B cell (primary cell): ENCODE measurements around the gene UNC119B. TPM values are rescaled to one million over a fixed set of nuclear protein-coding genes. Genes with fewer than 3 reads are reported as not detected.

ENCODE experiments used
- ATAC-seq: fragments of 200-7000 bp; cut with Tn5 transposase; one replicate; pipeline ENCODE4 v1.10.0; 2021; ENCODE audit warnings: low read depth, mild to moderate bottlenecking, moderate number of reproducible peaks, moderate library complexity
- CTCF ChIA-PET: fragments of 350-600 bp; sonication (Branson Sonifier 250); formaldehyde crosslinking; loops from one replicate; lab custom pipeline; 2021; ENCODE audit warnings: antibody characterized with exemption, inconsistent platforms; lab: Charles Lee
- POLR2A ChIA-PET: fragments of 350-600 bp; sonication (Branson Sonifier 250); formaldehyde crosslinking; loops from one replicate; lab custom pipeline; 2021; ENCODE audit warnings: antibody characterized with exemption; lab: Charles Lee
- DNase-seq: peaks from one replicate; pipeline ENCODE4 v3.0.0; 2013
- H2AFZ ChIP-seq: 2 replicates; pipeline ENCODE4 v1.6.1; 2012; ENCODE audit warnings: mild to moderate bottlenecking, low read depth, low read length; ENCODE audit not compliant: insufficient read depth, poor library complexity, severe bottlenecking
- H3K27ac ChIP-seq, 2 donors: 1 replicate in 1 of 2; 2 replicates in 1 of 2; pipeline ENCODE4 v1.5.1; 2012 to 2013; ENCODE audit warnings: low read length in 2 of 2, mild to moderate bottlenecking in 2 of 2, moderate library complexity in 1 of 2
- H3K27me3 ChIP-seq, 4 experiments: fragments of 200-600 bp in 1 of 4; sonication (generic) in 1 of 4; replicated peaks in 1 of 4; 1 replicate in 2 of 4; 2 replicates in 2 of 4; pipeline versions ENCODE4 v1.6.1 to v1.7.0; 2013 to 2016; ENCODE audit warnings: low read length in 3 of 4, mild to moderate bottlenecking in 2 of 4, mixed read lengths in 1 of 4, moderate library complexity in 1 of 4; ENCODE audit not compliant: insufficient read depth in 4 of 4, control insufficient read depth in 3 of 4; ENCODE audit errors: control extremely low read depth in 1 of 4
- H3K36me3 ChIP-seq, 2 experiments: replicated peaks in 1 of 2; 1 replicate in 1 of 2; 2 replicates in 1 of 2; pipeline versions ENCODE4 v1.6.1 to v1.7.1; 2013; ENCODE audit warnings: low read length in 1 of 2; ENCODE audit not compliant: insufficient read depth in 2 of 2, control insufficient read depth in 1 of 2; ENCODE audit errors: control extremely low read depth in 1 of 2, extremely low read depth in 1 of 2
- H3K4me1 ChIP-seq, 2 donors: fragments of 200-600 bp in 1 of 2; sonication (generic) in 1 of 2; 1 replicate in 1 of 2; 2 replicates in 1 of 2; pipeline versions ENCODE4 v1.5.1 to v1.6.1; 2013 to 2017; ENCODE audit warnings: low read length in 2 of 2; ENCODE audit not compliant: control insufficient read depth in 2 of 2, insufficient read depth in 2 of 2
- H3K4me2 ChIP-seq: replicated peaks from 2 replicates; pipeline ENCODE3; 2012; ENCODE audit warnings: mild to moderate bottlenecking, low read depth, low read length; ENCODE audit not compliant: poor library complexity, severe bottlenecking
- H3K4me3 ChIP-seq, 5 experiments: fragments of 200-600 bp in 1 of 5; sonication (generic) in 1 of 5; 1 replicate in 3 of 5; 2 replicates in 2 of 5; pipeline versions ENCODE4 v1.5.1 to v1.7.0; 2011 to 2016; ENCODE audit warnings: low read length in 4 of 5, mild to moderate bottlenecking in 4 of 5, low read depth in 2 of 5, control low read depth in 1 of 5, moderate library complexity in 1 of 5; ENCODE audit not compliant: insufficient read depth in 1 of 5; ENCODE audit errors: control extremely low read depth in 1 of 5, extremely low read depth in 1 of 5
- H3K79me2 ChIP-seq: fragments of 200-600 bp; sonication (generic); one replicate; pipeline ENCODE4 v1.6.0; 2016; ENCODE audit warnings: low read length; ENCODE audit not compliant: control insufficient read depth, insufficient read depth
- H3K9ac ChIP-seq: fragments of 200-600 bp; sonication (generic); 2 replicates; pipeline ENCODE4 v1.6.1; 2017; ENCODE audit warnings: mild to moderate bottlenecking, low read length, moderate library complexity
- H3K9me3 ChIP-seq, 3 donors: one replicate each; pipeline versions ENCODE4 v1.6.1 to v1.7.1; 2013; ENCODE audit warnings: low read length in 2 of 3; ENCODE audit not compliant: control insufficient read depth in 2 of 3, insufficient read depth in 1 of 3; ENCODE audit errors: control extremely low read depth in 1 of 3
- H4K20me1 ChIP-seq: 2 replicates; pipeline ENCODE4 v1.6.0; 2012; ENCODE audit warnings: mild to moderate bottlenecking, low read length; ENCODE audit not compliant: insufficient read depth, control insufficient read depth, poor library complexity, severe bottlenecking
- H3K27ac Mint-ChIP-seq: one replicate; pipeline ENCODE4 v1.8.0; 2021; ENCODE audit warnings: mixed read lengths
- H3K27me3 Mint-ChIP-seq: one replicate; pipeline ENCODE4 v1.8.0; 2021; ENCODE audit warnings: mixed read lengths
- H3K4me1 Mint-ChIP-seq: one replicate; pipeline ENCODE4 v1.8.0; 2021; ENCODE audit warnings: mixed read lengths
- H3K4me3 Mint-ChIP-seq: one replicate; pipeline ENCODE4 v1.8.0; 2021; ENCODE audit warnings: mixed read lengths
- H3K9me3 Mint-ChIP-seq: one replicate; pipeline ENCODE4 v1.8.0; 2022; ENCODE audit warnings: mixed read lengths; ENCODE audit not compliant: insufficient read depth
- EZH2 ChIP-seq: IDR thresholded peaks from 2 replicates; pipeline ENCODE4 v1.6.1; 2012; ENCODE audit warnings: borderline replicate concordance, low read depth, mild to moderate bottlenecking, moderate library complexity, low read length; ENCODE audit not compliant: insufficient read depth, poor library complexity, severe bottlenecking
- WGBS: methylation state at CpG from one replicate; pipeline ENCODE4 v1.1.5; 2013; ENCODE audit warnings: missing lambda C conversion rate; ENCODE audit not compliant: insufficient coverage; 5-methylcytosine and 5-hydroxymethylcytosine counted together
- intact Hi-C: fragments of 100-400 bp; cut with micrococcal nuclease; formaldehyde crosslinking; loops from one replicate; pipeline ENCODE4 v1.10.0; 2022
- polyA plus RNA-seq: library from polyadenylated mRNA; depleted of rRNA; stranded (reverse); fragments of >200 nt; gene quantifications from 2 replicates; pipeline ENCODE4 v1.2.3, GENCODE V29; 2012
- total RNA-seq, 2 donors: library from RNA; stranded (reverse); fragments of 120-200 nt in 1 of 2; gene quantifications; 1 replicate in 1 of 2; 2 replicates in 1 of 2; pipeline versions ENCODE4 v1.2.3 to v1.2.4, GENCODE V29; 2013 to 2022
- TF ChIP-seq, protein P1 (sequence below): fragments of 200-600 bp; IDR thresholded peaks from one replicate; pipeline ENCODE4 v1.8.0; 2022; ENCODE audit warnings: antibody characterized with exemption, mild to moderate bottlenecking

The UNC119B gene
- total and polyA plus RNA-seq, 2 donors (not counting 1 experiment from before 2014, with no cell fraction given), result 7.2 to 22.7 TPM

DNA sequence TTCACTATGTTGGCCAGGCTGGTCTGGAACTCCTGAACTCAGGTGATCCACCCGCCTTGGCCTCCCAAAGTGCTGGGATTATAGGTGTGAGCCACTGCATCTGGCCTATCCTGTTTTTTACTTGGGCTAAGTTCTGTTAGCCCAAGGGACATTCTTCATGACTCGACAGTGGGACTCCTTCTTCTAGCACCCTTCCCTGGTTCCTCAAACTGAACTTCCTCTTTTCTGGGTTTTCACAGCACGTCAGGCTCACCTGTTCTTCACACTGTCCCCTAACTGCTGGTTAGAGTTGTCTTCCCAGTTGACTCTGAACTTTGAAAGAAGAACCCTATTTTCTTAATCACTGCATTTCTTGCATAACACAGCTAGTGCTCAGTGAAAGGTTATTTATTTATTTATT is 47.4 kb upstream of the UNC119B start:
- Histone ChIP-seq H3K27ac (no peak overlapping the region), H3K9ac (no peak overlapping the region), H3K79me2 (no peaks in the 10 kb centered on the region), H3K4me2 (peak overlapping the region; percentile 50), H3K9me3 (peaks cover 0 to 2% (median 0%) of the 10 kb centered on the region in 3 donors), H3K36me3 (no peaks in the 10 kb centered on the region), H4K20me1 (no peaks in the 10 kb centered on the region), H3K4me3 (no peak overlapping the region), H2AFZ (no peak overlapping the region), H3K27me3 (peaks cover 0 to 14% (median 0%) of the 10 kb centered on the region in 4 experiments), H3K4me1 (peaks cover 30 to 38% of the 10 kb centered on the region in 2 donors)
- ATAC-seq, result peak; percentile 95
- peak; percentile 85 for DNase-seq
- intact Hi-C loops, result no loop called here
- WGBS, result 15% methylated on average over 2 of the region's 3 CpGs
- Mint-ChIP-seq H3K4me3 (peak overlapping the region; percentile 6), H3K9me3 (no peaks in the 10 kb centered on the region), H3K27me3 (peaks cover 6% of the 10 kb centered on the region), H3K4me1 (peaks cover 20% of the 10 kb centered on the region), H3K27ac (peak overlapping the region; percentile 61)
- TF ChIP-seq EZH2, result no peak
- TF ChIP-seq, protein P1, sequence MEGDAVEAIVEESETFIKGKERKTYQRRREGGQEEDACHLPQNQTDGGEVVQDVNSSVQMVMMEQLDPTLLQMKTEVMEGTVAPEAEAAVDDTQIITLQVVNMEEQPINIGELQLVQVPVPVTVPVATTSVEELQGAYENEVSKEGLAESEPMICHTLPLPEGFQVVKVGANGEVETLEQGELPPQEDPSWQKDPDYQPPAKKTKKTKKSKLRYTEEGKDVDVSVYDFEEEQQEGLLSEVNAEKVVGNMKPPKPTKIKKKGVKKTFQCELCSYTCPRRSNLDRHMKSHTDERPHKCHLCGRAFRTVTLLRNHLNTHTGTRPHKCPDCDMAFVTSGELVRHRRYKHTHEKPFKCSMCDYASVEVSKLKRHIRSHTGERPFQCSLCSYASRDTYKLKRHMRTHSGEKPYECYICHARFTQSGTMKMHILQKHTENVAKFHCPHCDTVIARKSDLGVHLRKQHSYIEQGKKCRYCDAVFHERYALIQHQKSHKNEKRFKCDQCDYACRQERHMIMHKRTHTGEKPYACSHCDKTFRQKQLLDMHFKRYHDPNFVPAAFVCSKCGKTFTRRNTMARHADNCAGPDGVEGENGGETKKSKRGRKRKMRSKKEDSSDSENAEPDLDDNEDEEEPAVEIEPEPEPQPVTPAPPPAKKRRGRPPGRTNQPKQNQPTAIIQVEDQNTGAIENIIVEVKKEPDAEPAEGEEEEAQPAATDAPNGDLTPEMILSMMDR, result no peak
- CTCF ChIA-PET, result interaction anchor here (3.4 kb wide), 1 partner anchor 14 kb away, joined by 35 read pairs; no protein-coding TSS in a partner anchor
- POLR2A ChIA-PET, result interaction anchor here (0.6 kb wide), 1 partner anchor 361 kb away, joined by 3 read pairs; the partner anchor contains the start of gene SIRT4

DNA sequence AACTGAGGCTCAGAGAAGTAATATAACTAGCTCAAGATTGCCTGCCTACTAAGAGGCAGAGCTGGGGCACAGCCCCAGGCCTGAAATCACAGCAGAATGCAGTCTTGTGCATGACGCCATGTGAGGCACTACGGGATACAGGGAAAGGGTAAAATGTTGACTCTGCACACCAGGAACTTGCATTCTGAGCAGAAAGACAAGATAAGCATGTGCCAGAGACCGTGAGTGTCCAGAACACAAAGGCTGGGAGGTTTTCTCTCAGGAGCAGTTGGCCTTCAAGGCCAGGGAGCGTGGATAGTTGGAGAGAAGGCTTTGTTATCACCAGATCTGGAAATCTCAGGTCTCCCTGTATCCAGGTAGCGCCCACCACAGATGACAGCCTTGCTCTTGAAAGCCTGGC is 46.5 kb upstream of the UNC119B start:
- no peak overlapping the region for H2AFZ ChIP-seq
- peaks cover 6% of the 10 kb centered on the region for H3K27me3 Mint-ChIP-seq
- no peak overlapping the region for H3K4me3 Mint-ChIP-seq
- peaks cover 35 to 47% of the 10 kb centered on the region in 2 donors for H3K4me1 ChIP-seq
- ATAC-seq, result no peak
- peaks cover 29% of the 10 kb centered on the region for H3K4me1 Mint-ChIP-seq
- H3K9me3 ChIP-seq, result peaks cover 0 to 2% (median 0%) of the 10 kb centered on the region in 3 donors
- TF ChIP-seq, protein P1, result no peak
- TF ChIP-seq EZH2, result no peak
- H3K27me3 ChIP-seq, result peaks cover 0 to 11% (median 0%) of the 10 kb centered on the region in 4 experiments
- ChIA-PET POLR2A (no interaction called here), CTCF (interaction anchor here (3.4 kb wide), 1 partner anchor 15 kb away, joined by 35 read pairs; no protein-coding TSS in a partner anchor)
- WGBS, result 88% methylated on average over 5 of the region's 5 CpGs
- intact Hi-C loops, result no loop called here
- no peak for DNase-seq
- H3K27ac ChIP-seq, result no peak overlapping the region
- no peaks in the 10 kb centered on the region for H3K36me3 ChIP-seq
- no peaks in the 10 kb centered on the region for H3K79me2 ChIP-seq
- H3K4me3 ChIP-seq, result no peak overlapping the region
- H3K4me2 ChIP-seq, result no peak overlapping the region
- H3K9me3 Mint-ChIP-seq, result no peaks in the 10 kb centered on the region
- no peak overlapping the region for H3K9ac ChIP-seq
- H3K27ac Mint-ChIP-seq, result peak overlapping the region; percentile 37
- no peaks in the 10 kb centered on the region for H4K20me1 ChIP-seq
